ENCODE data around the gene PRKN. TPM values are rescaled to one million over a fixed set of nuclear protein-coding genes. Genes with fewer than 3 reads are reported as not detected.

Gene PRKN
- total RNA-seq, 1 donor from 2014 or later = 1.2 TPM

- H3K27me3 ChIP-seq (ENCODE audit: control insufficient read depth, insufficient read depth, low read length) = no peaks in the 10 kb centered on the region
- TF ChIP-seq, protein P1, sequence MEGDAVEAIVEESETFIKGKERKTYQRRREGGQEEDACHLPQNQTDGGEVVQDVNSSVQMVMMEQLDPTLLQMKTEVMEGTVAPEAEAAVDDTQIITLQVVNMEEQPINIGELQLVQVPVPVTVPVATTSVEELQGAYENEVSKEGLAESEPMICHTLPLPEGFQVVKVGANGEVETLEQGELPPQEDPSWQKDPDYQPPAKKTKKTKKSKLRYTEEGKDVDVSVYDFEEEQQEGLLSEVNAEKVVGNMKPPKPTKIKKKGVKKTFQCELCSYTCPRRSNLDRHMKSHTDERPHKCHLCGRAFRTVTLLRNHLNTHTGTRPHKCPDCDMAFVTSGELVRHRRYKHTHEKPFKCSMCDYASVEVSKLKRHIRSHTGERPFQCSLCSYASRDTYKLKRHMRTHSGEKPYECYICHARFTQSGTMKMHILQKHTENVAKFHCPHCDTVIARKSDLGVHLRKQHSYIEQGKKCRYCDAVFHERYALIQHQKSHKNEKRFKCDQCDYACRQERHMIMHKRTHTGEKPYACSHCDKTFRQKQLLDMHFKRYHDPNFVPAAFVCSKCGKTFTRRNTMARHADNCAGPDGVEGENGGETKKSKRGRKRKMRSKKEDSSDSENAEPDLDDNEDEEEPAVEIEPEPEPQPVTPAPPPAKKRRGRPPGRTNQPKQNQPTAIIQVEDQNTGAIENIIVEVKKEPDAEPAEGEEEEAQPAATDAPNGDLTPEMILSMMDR (IDR thresholded peaks at IDR 0.05; ENCODE audit: insufficient read depth, low read length, poor library complexity, severe bottlenecking) = no peak
- DNase-seq (ENCODE audit: low read depth) = no peak
These were observed 391.2 kb downstream of the PRKN start for GRCh38 chr6:162336359-162336758.

GRCh38 chr6:162332365-162332764 lies 395.2 kb downstream of the PRKN start:
- no peak overlapping the region for H3K4me3 ChIP-seq (ENCODE audit: low read depth, low read length)
- TF ChIP-seq, protein P1 (IDR thresholded peaks at IDR 0.05; ENCODE audit: insufficient read depth, low read length, poor library complexity, severe bottlenecking) = no peak
- DNase-seq (ENCODE audit: low read depth) = no peak
- H3K27me3 ChIP-seq (ENCODE audit: control insufficient read depth, insufficient read depth, low read length) = no peaks in the 10 kb centered on the region
- no peaks in the 10 kb centered on the region for H3K36me3 ChIP-seq (ENCODE audit: control insufficient read depth, insufficient read depth, low read length)

More at GRCh38 chr6:162336359-162336758, 391.2 kb downstream of the PRKN start:
- Histone ChIP-seq H3K36me3 (ENCODE audit: control insufficient read depth, insufficient read depth, low read length) (no peaks in the 10 kb centered on the region), H3K4me3 (ENCODE audit: low read depth, low read length) (no peak overlapping the region)

DNA sequence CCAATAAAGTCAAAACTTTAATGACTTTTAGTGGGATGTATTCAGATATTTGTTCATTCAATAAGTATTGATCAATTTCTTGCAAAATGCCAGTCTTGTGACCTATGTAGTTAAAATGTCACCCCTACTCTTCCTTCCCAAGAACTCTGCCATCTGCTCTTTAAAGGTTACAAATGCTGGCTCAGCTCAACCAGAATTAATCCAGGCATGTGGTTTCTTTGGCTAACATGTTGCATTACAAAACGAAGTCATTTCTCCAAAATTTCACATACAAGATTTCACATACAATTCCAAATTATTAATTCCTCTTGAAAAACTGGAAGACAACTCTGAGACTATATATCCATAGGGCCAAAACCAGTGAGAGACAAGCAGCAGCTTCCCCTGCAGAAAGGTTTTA lies 395.7 kb downstream of the PRKN start:
- no peaks in the 10 kb centered on the region for H3K36me3 ChIP-seq (ENCODE audit: control insufficient read depth, insufficient read depth, low read length)
- no peaks in the 10 kb centered on the region for H3K27me3 ChIP-seq (ENCODE audit: control insufficient read depth, insufficient read depth, low read length)
- H3K4me3 ChIP-seq (ENCODE audit: low read depth, low read length) = no peak overlapping the region
- TF ChIP-seq, protein P1 (IDR thresholded peaks at IDR 0.05; ENCODE audit: insufficient read depth, low read length, poor library complexity, severe bottlenecking) = no peak
- no peak for DNase-seq (ENCODE audit: low read depth)

GRCh38 chr6:162325826-162326225 lies 401.7 kb downstream of the PRKN start:
- no peak for DNase-seq (ENCODE audit: low read depth)
- Histone ChIP-seq H3K4me3 (ENCODE audit: low read depth, low read length) (no peak overlapping the region), H3K27me3 (ENCODE audit: control insufficient read depth, insufficient read depth, low read length) (no peaks in the 10 kb centered on the region), H3K36me3 (ENCODE audit: control insufficient read depth, insufficient read depth, low read length) (no peaks in the 10 kb centered on the region)
- TF ChIP-seq, protein P1 (IDR thresholded peaks at IDR 0.05; ENCODE audit: insufficient read depth, low read length, poor library complexity, severe bottlenecking) = no peak

DNA sequence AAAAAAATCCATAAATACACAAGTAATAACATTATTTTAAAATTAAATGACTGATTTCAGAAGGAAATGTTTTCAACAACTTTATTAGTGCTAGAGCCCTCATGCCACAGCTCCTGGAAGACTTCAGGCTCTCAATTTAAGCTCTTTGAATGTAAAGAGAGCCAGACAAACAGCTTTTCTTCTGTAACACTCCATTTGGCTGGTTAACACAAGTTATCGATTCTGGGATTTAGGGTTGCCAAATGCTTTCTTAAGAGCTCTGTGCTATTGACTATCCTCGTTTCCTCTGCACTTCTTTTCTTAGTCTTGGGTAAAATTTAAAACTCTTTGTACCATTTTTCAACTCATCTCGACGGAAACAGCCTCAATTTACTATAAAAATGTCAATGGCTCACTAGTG lies 402.5 kb downstream of the PRKN start:
- DNase-seq (ENCODE audit: low read depth) = no peak
- Histone ChIP-seq H3K27me3 (ENCODE audit: control insufficient read depth, insufficient read depth, low read length) (no peaks in the 10 kb centered on the region), H3K36me3 (ENCODE audit: control insufficient read depth, insufficient read depth, low read length) (no peaks in the 10 kb centered on the region), H3K4me3 (ENCODE audit: low read depth, low read length) (no peak overlapping the region)
- TF ChIP-seq, protein P1 (IDR thresholded peaks at IDR 0.05; ENCODE audit: insufficient read depth, low read length, poor library complexity, severe bottlenecking) = no peak

GRCh38 chr6:162315291-162315690 lies 412.3 kb downstream of the PRKN start:
- Histone ChIP-seq H3K4me3 (ENCODE audit: low read depth, low read length) (no peak overlapping the region), H3K36me3 (ENCODE audit: control insufficient read depth, insufficient read depth, low read length) (no peaks in the 10 kb centered on the region), H3K27me3 (ENCODE audit: control insufficient read depth, insufficient read depth, low read length) (no peaks in the 10 kb centered on the region)
- DNase-seq (ENCODE audit: low read depth) = no peak
- TF ChIP-seq, protein P1 (IDR thresholded peaks at IDR 0.05; ENCODE audit: insufficient read depth, low read length, poor library complexity, severe bottlenecking) = no peak

Data from kidney epithelial cell (primary cell).